ENCODE data around the gene LRRC8D.

LRRC8D gene

DNA sequence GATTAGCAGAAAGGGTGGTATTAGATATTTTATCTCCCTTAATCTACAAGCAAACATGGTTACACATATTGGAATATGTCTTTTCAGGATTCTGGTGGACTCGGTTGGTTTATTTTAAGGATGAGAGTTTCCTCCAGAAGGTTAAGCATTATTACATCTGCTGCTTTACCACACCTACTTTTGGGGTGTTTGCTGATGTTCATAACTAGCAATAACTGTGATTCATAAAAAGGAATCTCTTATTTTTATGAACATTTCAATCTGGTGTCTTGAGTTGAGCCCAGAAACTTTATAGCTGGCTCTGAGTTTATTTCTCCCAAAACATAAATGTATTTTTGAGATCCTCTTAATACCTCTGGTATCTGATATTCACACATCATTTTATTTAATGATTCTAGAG, 82.7 kb downstream of the LRRC8D start:
- H3K27ac ChIP-seq (ENCODE audit: low read length) = no peak overlapping the region
- no peaks in the 10 kb centered on the region for H3K27me3 ChIP-seq (ENCODE audit: control insufficient read depth, insufficient read depth, low read length)
- H3K4me3 ChIP-seq (ENCODE audit: low read length) = no peak overlapping the region
- peaks cover 50% of the 10 kb centered on the region for H3K4me1 ChIP-seq (ENCODE audit: control insufficient read depth, low read depth, low read length)
- H3K36me3 ChIP-seq (ENCODE audit: control insufficient read depth, low read depth, low read length) = no peaks in the 10 kb centered on the region
- H3K9me3 ChIP-seq (ENCODE audit: control insufficient read depth, low read depth, low read length) = no peaks in the 10 kb centered on the region
- no peak overlapping the region for H3K9ac ChIP-seq (ENCODE audit: low read length)

DNA sequence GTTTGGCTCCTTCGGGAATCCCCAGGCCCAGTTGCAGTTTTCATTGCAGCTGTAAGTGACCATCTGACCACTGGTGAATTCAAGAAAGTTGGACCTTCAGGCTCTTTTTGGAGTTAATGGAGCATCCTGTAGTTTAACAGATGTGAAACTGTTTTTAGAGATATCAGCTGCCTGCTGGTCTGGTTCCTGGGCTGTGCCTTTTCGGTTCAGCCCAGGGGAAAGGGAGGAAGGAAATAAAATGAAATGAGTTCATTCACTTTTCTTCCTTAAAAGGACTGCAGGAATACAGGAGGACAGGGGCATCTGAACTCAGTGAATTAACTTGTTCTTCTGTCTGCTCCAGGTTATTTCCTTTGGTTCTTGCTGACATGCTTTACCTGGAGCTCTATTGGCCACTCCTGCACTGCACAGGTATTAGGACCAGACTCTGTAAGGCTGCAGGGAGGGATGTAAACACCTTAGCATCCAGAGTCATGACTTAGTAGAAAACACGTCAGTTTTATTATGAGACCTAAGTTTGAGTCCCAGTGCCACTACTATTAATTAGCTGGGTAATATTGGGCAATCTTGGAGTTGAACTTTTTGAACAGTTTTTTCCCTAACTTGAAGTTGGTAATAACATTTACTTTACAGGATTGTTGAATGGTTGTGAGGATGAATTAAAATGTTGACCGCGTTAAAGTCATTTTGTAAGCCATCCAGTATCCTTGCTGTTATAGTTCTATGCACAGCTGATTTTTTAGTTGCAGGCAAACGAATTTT, 83.6 kb downstream of the LRRC8D start:
- Histone ChIP-seq H3K27me3 (ENCODE audit: control insufficient read depth, insufficient read depth, low read length) (no peaks in the 10 kb centered on the region), H3K9ac (ENCODE audit: low read length) (no peak overlapping the region), H3K36me3 (ENCODE audit: control insufficient read depth, low read depth, low read length) (no peaks in the 10 kb centered on the region), H3K4me1 (ENCODE audit: control insufficient read depth, low read depth, low read length) (peaks cover 49% of the 10 kb centered on the region), H3K9me3 (ENCODE audit: control insufficient read depth, low read depth, low read length) (no peaks in the 10 kb centered on the region), H3K4me3 (ENCODE audit: low read length) (no peak overlapping the region), H3K27ac (ENCODE audit: low read length) (no peak overlapping the region)

DNA sequence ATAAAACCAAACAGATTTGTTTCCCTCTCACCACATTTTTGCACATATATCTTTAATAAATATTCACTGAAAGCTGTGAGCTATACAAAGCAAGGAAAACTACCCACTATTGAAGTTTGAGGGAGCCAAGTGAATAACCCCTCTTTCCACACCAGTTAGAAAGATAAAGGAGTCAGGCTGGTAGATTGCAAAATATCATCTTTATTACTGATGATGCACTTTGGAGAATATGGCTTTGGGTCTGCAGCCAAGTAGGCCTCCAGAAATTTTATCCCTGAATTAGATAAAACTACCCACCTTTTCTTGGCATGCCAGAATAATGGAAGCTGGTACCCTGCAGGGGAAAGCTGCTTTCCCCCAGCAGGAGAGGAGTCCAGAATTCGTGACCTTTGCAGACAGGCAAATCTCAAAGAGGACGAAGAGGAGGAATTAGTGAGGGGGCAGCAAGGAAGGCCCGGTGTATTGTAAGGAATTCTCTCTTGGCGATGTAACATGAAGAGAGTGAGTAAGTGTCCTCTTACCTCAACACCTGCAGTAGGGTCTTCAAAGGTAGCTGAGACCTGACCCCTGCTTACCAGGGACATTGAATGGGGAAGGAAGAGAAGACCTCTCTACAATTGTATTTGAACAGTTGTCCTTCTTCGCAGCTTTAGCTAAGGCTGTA, 84.7 kb downstream of the LRRC8D start:
- H3K9ac ChIP-seq (ENCODE audit: low read length) = no peak overlapping the region
- H3K27ac ChIP-seq (ENCODE audit: low read length) = peak overlapping the region; percentile 82
- peaks cover 56% of the 10 kb centered on the region for H3K4me1 ChIP-seq (ENCODE audit: control insufficient read depth, low read depth, low read length)
- no peak overlapping the region for H3K4me3 ChIP-seq (ENCODE audit: low read length)
- no peaks in the 10 kb centered on the region for H3K9me3 ChIP-seq (ENCODE audit: control insufficient read depth, low read depth, low read length)
- no peaks in the 10 kb centered on the region for H3K27me3 ChIP-seq (ENCODE audit: control insufficient read depth, insufficient read depth, low read length)
- no peaks in the 10 kb centered on the region for H3K36me3 ChIP-seq (ENCODE audit: control insufficient read depth, low read depth, low read length)

DNA sequence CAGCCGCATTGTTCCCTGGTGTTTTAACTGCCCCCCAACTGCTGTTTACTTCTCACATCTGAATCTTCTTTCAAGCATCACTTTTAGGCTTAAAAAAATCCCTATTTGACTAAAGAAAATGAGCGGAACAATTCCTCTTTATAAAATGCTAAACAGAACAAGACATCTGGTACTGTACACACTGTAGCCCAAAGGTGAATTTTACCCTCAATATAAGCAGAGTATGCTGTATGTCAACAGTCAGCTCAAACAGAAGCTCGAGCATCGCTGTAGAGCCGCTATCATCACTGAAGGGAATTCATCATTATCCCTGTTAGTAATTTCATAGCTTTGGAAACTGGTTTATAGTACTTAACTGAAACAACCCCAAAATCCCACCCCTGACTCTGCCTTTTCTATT, 85.3 kb downstream of the LRRC8D start:
- H3K9ac ChIP-seq (ENCODE audit: low read length) = peak overlapping the region; percentile 24
- no peaks in the 10 kb centered on the region for H3K27me3 ChIP-seq (ENCODE audit: control insufficient read depth, insufficient read depth, low read length)
- no peaks in the 10 kb centered on the region for H3K36me3 ChIP-seq (ENCODE audit: control insufficient read depth, low read depth, low read length)
- peaks cover 62% of the 10 kb centered on the region for H3K4me1 ChIP-seq (ENCODE audit: control insufficient read depth, low read depth, low read length)
- no peak overlapping the region for H3K4me3 ChIP-seq (ENCODE audit: low read length)
- no peaks in the 10 kb centered on the region for H3K9me3 ChIP-seq (ENCODE audit: control insufficient read depth, low read depth, low read length)
- H3K27ac ChIP-seq (ENCODE audit: low read length) = peak overlapping the region; percentile 82

DNA sequence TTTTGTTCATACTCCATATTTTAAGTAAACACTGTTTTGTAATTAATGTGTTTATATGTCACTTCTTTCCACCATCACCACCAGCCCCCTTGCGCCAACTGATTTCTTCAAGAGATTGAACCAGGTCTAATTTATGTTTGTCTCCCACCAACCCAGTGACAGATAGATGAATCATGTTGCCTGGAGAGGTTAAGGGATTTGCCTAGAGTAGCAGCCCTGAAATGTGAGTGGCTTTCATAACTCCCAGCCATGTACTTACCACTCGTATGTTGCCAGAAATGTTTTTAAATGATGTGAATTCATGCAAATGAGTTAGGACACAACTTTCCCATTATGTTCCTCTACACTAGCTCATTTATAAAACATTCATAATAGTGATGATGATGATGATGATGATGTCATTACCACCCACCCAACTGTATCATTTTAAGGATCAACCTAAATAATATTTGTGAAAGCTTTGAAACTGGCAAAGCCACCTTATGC, 86.9 kb downstream of the LRRC8D start:
- no peak overlapping the region for H3K9ac ChIP-seq (ENCODE audit: low read length)
- no peaks in the 10 kb centered on the region for H3K27me3 ChIP-seq (ENCODE audit: control insufficient read depth, insufficient read depth, low read length)
- no peak overlapping the region for H3K27ac ChIP-seq (ENCODE audit: low read length)

DNA sequence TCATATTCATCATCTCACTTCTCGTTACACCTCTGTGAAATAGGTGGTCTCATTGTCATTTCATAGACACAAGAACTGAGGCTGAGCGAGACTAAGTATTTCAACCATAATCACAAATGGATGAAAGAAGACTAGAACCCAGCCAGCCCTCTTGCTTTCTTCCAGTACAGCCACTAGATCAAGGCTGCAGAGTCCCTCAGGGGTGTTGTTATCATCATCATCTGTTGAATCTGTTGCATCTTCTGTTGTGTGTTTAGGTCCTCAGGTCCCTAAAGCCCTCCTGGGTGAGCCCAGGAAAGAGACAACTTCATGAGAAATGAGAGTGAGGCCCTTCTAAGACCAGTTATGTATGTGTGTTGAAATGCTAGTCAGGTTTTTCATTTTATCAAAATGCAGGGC, 87.4 kb downstream of the LRRC8D start:
- Histone ChIP-seq H3K9me3 (ENCODE audit: control insufficient read depth, low read depth, low read length) (no peaks in the 10 kb centered on the region), H3K27me3 (ENCODE audit: control insufficient read depth, insufficient read depth, low read length) (no peaks in the 10 kb centered on the region), H3K36me3 (ENCODE audit: control insufficient read depth, low read depth, low read length) (no peaks in the 10 kb centered on the region), H3K4me1 (ENCODE audit: control insufficient read depth, low read depth, low read length) (peaks cover 83% of the 10 kb centered on the region), H3K9ac (ENCODE audit: low read length) (no peak overlapping the region), H3K4me3 (ENCODE audit: low read length) (no peak overlapping the region), H3K27ac (ENCODE audit: low read length) (no peak overlapping the region)

More for the DNA sequence above, 86.9 kb downstream of the LRRC8D start:
- Histone ChIP-seq H3K36me3 (ENCODE audit: control insufficient read depth, low read depth, low read length) (no peaks in the 10 kb centered on the region), H3K9me3 (ENCODE audit: control insufficient read depth, low read depth, low read length) (no peaks in the 10 kb centered on the region), H3K4me1 (ENCODE audit: control insufficient read depth, low read depth, low read length) (peaks cover 78% of the 10 kb centered on the region), H3K4me3 (ENCODE audit: low read length) (no peak overlapping the region)

DNA sequence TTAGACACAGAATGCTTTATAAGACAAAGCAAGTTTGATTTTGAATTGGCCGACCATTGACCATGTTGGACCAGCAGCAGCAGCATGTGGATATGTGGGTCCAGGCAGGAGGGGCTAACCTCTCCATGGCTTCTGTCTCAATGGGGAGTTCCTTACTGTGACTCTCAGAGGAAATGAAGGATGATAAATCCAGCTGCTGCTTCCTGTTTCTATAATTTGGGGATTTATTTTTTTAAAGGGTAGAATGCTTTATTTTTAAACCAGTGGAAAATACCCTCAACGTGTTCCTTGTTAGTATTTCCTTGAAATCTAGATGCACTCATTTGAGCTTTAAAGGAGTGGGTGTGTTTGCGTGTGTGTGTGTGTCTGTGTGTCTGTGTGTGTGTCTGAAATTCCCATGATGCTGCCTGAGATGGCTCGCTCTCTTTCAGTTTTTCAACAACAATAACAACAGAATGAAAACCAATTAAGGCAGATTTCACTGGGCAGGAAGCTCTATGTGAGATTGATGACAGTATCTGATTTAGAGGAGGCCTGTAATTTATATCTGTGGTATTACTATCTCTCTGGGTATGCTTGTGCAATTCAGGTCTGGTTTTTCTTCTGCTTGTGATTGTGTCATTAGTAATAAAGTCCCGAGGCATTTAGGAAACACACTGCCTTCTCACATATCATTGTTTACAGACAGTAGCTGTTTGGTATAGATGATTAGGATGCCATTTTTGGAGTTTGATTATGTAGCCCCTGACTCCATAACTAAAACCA, 88.0 kb downstream of the LRRC8D start:
- H3K4me3 ChIP-seq (ENCODE audit: low read length) = no peak overlapping the region
- H3K9me3 ChIP-seq (ENCODE audit: control insufficient read depth, low read depth, low read length) = no peaks in the 10 kb centered on the region
- H3K36me3 ChIP-seq (ENCODE audit: control insufficient read depth, low read depth, low read length) = no peaks in the 10 kb centered on the region
- peaks cover 83% of the 10 kb centered on the region for H3K4me1 ChIP-seq (ENCODE audit: control insufficient read depth, low read depth, low read length)
- H3K27ac ChIP-seq (ENCODE audit: low read length) = no peak overlapping the region
- no peaks in the 10 kb centered on the region for H3K27me3 ChIP-seq (ENCODE audit: control insufficient read depth, insufficient read depth, low read length)
- no peak overlapping the region for H3K9ac ChIP-seq (ENCODE audit: low read length)

DNA sequence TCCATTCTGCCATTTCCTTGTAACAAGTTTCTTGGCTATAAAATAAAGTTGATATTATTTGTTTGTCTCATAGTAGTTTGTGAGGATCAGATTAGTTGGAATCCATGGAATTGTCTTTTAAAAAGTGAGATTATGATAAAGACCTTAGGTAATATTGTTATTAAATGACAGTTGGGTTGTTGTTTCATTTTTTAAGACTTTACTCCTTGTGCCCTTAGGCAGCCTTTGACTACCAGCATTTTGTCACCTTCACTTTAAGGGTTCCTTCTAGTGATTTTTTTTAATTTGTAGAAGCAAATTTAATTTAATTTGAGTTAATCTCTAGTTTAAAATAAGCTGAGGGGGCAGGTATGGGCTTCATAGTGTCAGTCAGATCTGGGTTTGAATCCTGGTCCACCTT, 89.4 kb downstream of the LRRC8D start:
- Histone ChIP-seq H3K36me3 (ENCODE audit: control insufficient read depth, low read depth, low read length) (no peaks in the 10 kb centered on the region), H3K9ac (ENCODE audit: low read length) (peak overlapping the region; percentile 6), H3K4me1 (ENCODE audit: control insufficient read depth, low read depth, low read length) (peaks cover 70% of the 10 kb centered on the region), H3K27me3 (ENCODE audit: control insufficient read depth, insufficient read depth, low read length) (no peaks in the 10 kb centered on the region), H3K27ac (ENCODE audit: low read length) (peak overlapping the region; percentile 29), H3K9me3 (ENCODE audit: control insufficient read depth, low read depth, low read length) (no peaks in the 10 kb centered on the region), H3K4me3 (ENCODE audit: low read length) (no peak overlapping the region)

DNA sequence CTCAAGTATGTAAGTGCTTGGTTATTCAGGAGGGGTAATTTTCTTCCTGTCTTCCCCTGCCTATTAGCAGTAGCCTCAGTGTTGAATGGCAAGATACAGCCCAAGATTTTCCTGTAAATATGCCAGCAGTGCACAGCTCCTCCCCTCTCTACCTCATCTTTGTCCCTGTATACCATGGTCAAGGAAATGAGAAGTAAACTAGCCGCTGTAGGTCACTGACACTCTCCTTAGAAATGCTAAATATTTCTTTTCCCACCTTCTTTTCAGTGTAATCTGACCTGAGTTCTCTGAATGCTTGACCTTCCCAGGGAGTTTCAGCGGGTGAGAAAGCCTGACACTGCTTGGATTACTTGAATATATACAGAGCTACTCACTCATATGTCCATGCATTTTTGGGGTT, 89.9 kb downstream of the LRRC8D start:
- Histone ChIP-seq H3K9ac (ENCODE audit: low read length) (peak overlapping the region; percentile 6), H3K9me3 (ENCODE audit: control insufficient read depth, low read depth, low read length) (no peaks in the 10 kb centered on the region), H3K4me3 (ENCODE audit: low read length) (peak overlapping the region; percentile 29), H3K27ac (ENCODE audit: low read length) (peak overlapping the region; percentile 29), H3K36me3 (ENCODE audit: control insufficient read depth, low read depth, low read length) (no peaks in the 10 kb centered on the region), H3K4me1 (ENCODE audit: control insufficient read depth, low read depth, low read length) (peaks cover 65% of the 10 kb centered on the region), H3K27me3 (ENCODE audit: control insufficient read depth, insufficient read depth, low read length) (no peaks in the 10 kb centered on the region)

DNA sequence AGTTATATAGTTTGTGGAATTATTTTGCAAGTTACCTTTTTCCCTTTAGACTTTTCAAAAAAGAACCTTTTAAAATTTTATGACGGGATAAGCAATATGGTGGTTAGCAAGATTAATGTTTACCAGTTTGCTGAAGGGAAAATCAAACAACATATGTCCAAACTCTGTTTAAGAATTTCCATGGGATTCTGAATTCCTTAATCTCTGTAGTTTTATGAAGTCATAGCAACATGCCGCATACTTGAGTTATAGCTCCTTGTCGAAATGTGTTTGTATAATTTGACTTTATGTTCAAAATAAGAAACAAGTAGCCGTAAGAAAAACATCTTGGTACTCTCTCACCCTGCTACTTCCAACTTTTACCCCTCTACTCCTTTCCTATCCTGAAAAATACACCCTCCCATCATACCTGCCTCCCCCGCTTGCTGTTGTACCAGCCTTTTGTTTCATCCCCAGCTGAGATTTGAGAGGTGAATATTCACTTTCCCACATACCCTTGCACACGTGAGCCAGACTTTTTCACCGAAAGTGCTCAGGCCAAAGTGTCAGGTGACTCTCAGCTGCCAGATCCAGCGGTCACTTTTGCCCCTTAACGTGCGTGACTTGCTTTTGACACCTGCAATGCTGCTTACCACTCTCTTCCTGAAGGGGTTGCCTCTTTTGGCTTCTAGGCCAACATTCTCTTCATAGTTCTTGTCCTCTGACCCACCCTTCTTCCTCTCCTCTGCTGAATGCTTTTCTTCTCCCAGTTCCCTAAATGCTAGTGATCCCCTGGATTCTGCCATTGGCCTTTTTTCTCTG, 90.6 kb downstream of the LRRC8D start:
- Histone ChIP-seq H3K36me3 (ENCODE audit: control insufficient read depth, low read depth, low read length) (no peaks in the 10 kb centered on the region), H3K4me1 (ENCODE audit: control insufficient read depth, low read depth, low read length) (peaks cover 58% of the 10 kb centered on the region), H3K27ac (ENCODE audit: low read length) (peak overlapping the region; percentile 29), H3K9me3 (ENCODE audit: control insufficient read depth, low read depth, low read length) (no peaks in the 10 kb centered on the region), H3K9ac (ENCODE audit: low read length) (peak overlapping the region; percentile 37), H3K27me3 (ENCODE audit: control insufficient read depth, insufficient read depth, low read length) (no peaks in the 10 kb centered on the region), H3K4me3 (ENCODE audit: low read length) (peak overlapping the region; percentile 29)

DNA sequence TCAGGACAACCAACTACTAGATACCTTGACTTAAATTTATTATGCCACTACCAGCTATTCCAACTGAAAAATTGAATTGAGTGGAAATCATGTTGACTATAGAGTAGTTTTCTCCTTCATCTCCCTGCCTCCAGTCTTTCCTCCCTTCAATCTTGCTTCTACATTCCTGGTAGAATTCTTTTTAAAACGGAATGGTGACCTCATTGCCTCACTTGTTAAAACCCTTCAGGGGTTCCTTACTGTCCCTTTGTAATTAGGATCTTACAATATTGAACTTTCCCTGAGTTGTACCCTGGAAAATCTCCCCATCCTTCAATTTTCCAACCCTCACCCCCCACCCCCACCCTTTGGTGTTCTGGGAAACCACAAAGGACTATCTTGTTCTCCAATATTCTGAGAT, 91.2 kb downstream of the LRRC8D start:
- H3K4me1 ChIP-seq (ENCODE audit: control insufficient read depth, low read depth, low read length) = peaks cover 53% of the 10 kb centered on the region
- H3K27me3 ChIP-seq (ENCODE audit: control insufficient read depth, insufficient read depth, low read length) = no peaks in the 10 kb centered on the region
- no peaks in the 10 kb centered on the region for H3K36me3 ChIP-seq (ENCODE audit: control insufficient read depth, low read depth, low read length)
- peak overlapping the region; percentile 29 for H3K27ac ChIP-seq (ENCODE audit: low read length)
- peak overlapping the region; percentile 28 for H3K4me3 ChIP-seq (ENCODE audit: low read length)
- peak overlapping the region; percentile 37 for H3K9ac ChIP-seq (ENCODE audit: low read length)
- no peaks in the 10 kb centered on the region for H3K9me3 ChIP-seq (ENCODE audit: control insufficient read depth, low read depth, low read length)
